Measurements from ENCODE around the gene HCRTR1.

DNA sequence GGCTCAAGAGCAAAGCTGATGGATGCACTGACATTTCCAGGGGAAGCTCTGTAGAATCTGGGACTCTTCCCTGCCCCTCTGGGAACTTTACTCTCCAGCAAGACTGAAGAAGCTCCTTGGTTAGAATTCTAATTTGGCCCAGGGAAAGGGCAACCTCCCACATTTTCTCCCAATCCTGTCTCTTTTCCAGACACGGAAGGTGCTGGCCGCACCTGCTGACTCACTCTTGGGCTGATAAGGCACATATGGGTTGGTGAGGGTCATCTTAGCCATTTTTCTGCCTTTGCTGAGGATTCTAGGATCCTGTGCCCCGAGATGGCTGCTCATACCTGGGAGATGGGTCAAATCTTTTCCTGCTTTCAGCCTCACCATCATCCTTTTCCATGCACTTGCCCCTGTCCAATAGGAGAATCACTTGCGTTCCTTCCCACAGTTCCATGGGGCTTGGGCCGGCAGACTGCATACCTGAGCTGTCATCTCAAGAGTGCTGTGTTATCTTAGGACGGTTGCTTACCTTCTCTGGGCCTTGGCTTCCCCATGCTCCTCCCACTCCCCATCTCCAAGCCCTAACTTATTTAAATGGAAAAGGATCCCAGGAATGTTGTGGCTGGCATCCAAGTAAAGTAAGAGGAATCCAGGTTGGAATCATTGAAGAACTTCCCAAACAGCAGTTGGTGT lies 39.8 kb upstream of the HCRTR1 start:
- TF ChIP-seq CTCF (IDR thresholded peaks at IDR 0.05) = no peak
- no peak for TF ChIP-seq ZFX (IDR thresholded peaks at IDR 0.05; ENCODE audit: borderline replicate concordance)
